Cardiac muscle cell (in vitro differentiated cells and primary cell): Measurements from ENCODE around the gene ZNF444. TPM values are rescaled to one million over a fixed set of nuclear protein-coding genes. Genes with fewer than 3 reads are reported as not detected.

Experiments used
- DNase-seq, 2 donors: peaks; one replicate each; pipeline versions ENCODE4 v3.0.0 to v3.0.0-alpha.2; 2010 to 2017; ENCODE audit warnings: low read depth in 1 of 2, low spot score in 1 of 2
- H3K27ac ChIP-seq: fragments of 200-600 bp; sonication (generic); 2 replicates; pipeline ENCODE4 v1.5.1; 2016
- H3K27me3 ChIP-seq: fragments of 200-600 bp; sonication (generic); 2 replicates; pipeline ENCODE4 v1.6.0; 2016; ENCODE audit warnings: control low read depth
- H3K36me3 ChIP-seq: fragments of 200-600 bp; sonication (generic); 2 replicates; pipeline ENCODE4 v1.5.1; 2016; ENCODE audit warnings: control low read depth
- H3K4me1 ChIP-seq: fragments of 200-600 bp; sonication (generic); 2 replicates; pipeline ENCODE4 v1.8.1; 2017; ENCODE audit warnings: low read depth, mild to moderate bottlenecking, mixed run types
- H3K4me3 ChIP-seq: fragments of 200-600 bp; sonication (generic); 2 replicates; pipeline ENCODE4 v1.5.1; 2016; ENCODE audit warnings: mild to moderate bottlenecking
- H3K9me3 ChIP-seq: fragments of 200-600 bp; sonication (generic); 2 replicates; pipeline ENCODE4 v1.5.1; 2017; ENCODE audit warnings: low read depth, mild to moderate bottlenecking, control low read depth
- CTCF ChIP-seq: IDR thresholded peaks from 2 replicates; pipeline ENCODE4 v1.5.1; 2012; ENCODE audit warnings: low read depth, mild to moderate bottlenecking, low read length
- polyA plus RNA-seq: library from polyadenylated mRNA; unstranded; fragments of >200 nt; fragmentation: Nextera tagmentation; extraction: Ambion mirVana; gene quantifications from 2 replicates; pipeline ENCODE4 v1.2.1, GENCODE V29; 2016
- total RNA-seq: library from RNA; depleted of rRNA; stranded (reverse); fragments of >200 nt; gene quantifications from 2 replicates; pipeline ENCODE4 v1.2.3, GENCODE V29; 2016

The ZNF444 gene
- total and polyA plus RNA-seq, 2 experiments from 2014 or later, result 71.8 to 72.8 TPM

DNA sequence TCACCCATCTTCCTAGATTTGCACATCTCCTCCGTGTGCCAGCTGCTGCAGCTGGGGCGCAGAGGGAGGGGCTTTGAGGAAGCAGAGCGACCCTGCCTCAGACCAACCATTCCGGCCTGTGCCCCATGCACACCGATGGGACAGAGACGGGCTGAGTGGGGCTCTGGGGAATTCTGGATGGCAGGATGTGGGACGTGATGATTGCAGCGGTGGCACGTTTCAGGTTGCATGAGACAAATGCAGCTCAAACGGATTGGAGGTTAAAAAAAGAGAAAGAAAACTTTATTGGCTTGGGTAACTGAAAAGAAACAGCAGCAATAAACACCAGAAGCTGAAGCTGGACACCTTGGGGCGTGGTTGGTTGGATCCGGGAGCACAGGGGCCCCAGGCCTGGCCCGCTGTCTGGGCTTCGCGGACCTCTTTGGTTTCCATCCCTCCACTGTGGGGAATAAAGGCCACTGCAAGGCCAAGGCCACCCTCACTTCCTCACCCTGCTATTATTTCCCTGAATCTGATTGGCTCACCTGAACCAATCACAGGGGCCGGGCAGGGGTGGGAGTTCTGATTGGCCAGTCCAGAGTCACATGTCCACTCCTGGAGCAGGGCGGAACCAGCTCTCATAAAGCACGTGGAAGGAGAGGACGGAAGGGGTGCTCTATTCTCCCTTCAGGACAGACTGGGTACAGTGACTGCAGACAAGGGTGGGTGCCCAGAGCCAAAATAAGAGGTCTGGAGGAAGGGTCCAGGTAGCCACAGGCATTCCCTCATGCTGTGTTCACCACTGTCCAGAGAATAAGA, 13.9 kb upstream of the ZNF444 start:
- H3K27ac ChIP-seq, result no peak overlapping the region
- H3K9me3 ChIP-seq, result no peaks in the 10 kb centered on the region
- no peak for DNase-seq
- peaks cover 17% of the 10 kb centered on the region for H3K4me1 ChIP-seq
- no peaks in the 10 kb centered on the region for H3K27me3 ChIP-seq
- H3K36me3 ChIP-seq, result no peaks in the 10 kb centered on the region
- no peak for TF ChIP-seq CTCF
- H3K4me3 ChIP-seq, result no peak overlapping the region

DNA sequence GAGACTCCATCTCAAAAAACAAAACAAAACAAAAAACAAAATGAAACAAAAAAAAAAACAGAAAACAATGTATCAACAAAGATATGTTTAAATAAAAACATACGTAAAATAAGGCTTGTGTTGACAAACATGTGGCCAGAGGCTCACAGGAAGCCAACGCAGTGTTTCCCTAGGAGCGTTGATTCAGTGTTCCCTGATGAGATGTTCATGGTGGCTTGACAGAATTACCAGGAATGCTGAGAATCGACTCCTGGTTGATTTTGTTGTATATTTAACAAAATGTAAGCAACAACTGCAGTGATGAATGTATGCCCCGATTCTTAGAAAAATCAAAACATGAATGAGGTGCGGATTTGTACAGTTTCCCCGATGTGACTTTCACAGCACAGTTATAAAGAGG, 11.1 kb upstream of the ZNF444 start:
- Histone ChIP-seq H3K4me3 (no peak overlapping the region), H3K27me3 (no peaks in the 10 kb centered on the region), H3K9me3 (no peaks in the 10 kb centered on the region), H3K36me3 (no peaks in the 10 kb centered on the region), H3K27ac (no peak overlapping the region), H3K4me1 (peaks cover 22% of the 10 kb centered on the region)
- TF ChIP-seq CTCF, result no peak
- DNase-seq, result no peak

DNA sequence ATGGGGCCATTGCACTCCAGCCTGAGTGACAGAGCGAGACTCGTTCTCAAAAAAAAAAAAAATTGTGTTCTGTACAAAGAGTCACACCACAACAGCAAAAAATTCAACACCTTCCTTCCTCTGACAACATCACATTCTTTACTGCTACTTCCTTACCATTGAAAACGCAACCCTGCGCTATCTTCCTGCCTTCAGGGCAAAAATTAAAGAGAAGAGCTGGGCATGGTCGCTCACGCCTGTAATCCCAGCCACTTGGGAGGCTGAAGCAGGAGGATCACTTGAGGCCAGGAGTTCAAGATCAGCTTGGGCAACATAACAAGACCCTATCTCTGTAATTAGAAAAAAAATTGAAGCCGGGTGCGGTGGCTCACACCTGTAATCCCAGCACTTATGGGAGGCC, 9.4 kb upstream of the ZNF444 start:
- Histone ChIP-seq H3K4me1 (peaks cover 12% of the 10 kb centered on the region), H3K27ac (peak overlapping the region; percentile 92), H3K27me3 (no peaks in the 10 kb centered on the region), H3K4me3 (no peak overlapping the region), H3K36me3 (no peaks in the 10 kb centered on the region), H3K9me3 (no peaks in the 10 kb centered on the region)
- TF ChIP-seq CTCF, result no peak
- no peak for DNase-seq

DNA sequence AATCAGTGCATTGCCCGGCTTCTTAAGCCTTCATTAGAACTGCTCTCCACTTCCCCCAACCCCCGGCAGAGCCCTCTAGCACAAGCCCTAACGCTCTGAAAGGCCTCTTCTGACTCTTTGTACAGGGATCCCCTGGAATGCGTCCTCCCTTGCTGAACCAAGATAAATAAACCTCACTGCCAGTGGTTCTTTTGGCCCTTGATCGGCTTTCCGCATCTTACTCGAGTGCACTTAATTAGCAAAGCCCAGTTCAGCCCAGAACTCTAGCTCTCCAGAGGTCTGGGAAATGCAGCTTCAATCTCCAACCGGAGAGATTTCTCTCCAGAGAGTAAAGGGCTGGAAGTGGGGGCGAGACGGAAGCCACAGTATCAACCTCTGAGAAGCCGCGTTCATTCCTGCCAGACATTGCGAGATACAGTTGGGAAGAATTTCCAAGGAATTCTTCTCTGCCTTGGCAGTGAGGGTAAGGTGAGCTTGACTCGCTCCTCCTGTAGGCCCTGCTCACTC, 8.7 kb upstream of the ZNF444 start:
- peak; percentile 72 to 86 for DNase-seq
- no peak overlapping the region for H3K4me3 ChIP-seq
- H3K9me3 ChIP-seq, result no peaks in the 10 kb centered on the region
- H3K27me3 ChIP-seq, result no peaks in the 10 kb centered on the region
- no peak for TF ChIP-seq CTCF
- H3K27ac ChIP-seq, result peak overlapping the region; percentile 92
- no peaks in the 10 kb centered on the region for H3K36me3 ChIP-seq
- peaks cover 12% of the 10 kb centered on the region for H3K4me1 ChIP-seq

DNA sequence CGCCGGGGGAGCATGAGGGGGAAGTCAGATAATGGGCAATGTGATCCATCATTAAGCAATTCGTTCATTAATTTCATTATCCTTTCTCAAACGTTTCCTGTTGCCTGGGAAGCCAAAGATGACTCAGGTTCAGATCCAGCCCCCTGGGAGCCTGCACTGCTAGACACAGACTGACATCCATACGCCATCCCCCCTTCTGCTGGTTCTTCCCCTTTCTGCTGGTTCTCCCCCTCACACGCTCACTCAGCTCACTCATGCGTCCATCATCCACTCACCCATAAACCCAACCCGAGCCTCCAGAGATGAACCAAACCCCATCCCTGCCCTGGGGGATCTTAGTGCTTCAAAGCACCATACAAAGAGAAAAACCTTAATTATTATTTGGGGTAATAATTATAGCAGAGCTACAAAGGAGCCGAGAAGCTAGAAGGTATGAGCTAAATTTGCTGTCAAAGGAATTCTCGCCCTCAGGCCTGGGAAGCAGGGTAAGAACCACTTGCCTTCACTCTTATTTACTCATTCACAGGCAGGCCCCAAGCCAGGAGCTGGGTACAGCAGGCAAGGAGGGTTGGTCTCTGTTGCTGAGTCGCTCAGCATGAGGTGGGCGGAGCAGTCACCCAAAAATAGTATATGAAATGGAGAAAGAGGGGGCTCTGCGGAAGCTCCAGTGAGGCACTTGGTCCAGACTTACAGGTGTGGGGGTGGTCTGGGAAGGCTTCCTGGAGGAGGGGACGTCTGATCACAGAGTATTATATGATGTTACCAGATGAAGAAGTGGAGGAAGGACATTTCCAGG, 7.0 kb upstream of the ZNF444 start:
- H3K4me3 ChIP-seq, result no peak overlapping the region
- H3K36me3 ChIP-seq, result no peaks in the 10 kb centered on the region
- H3K9me3 ChIP-seq, result no peaks in the 10 kb centered on the region
- peak overlapping the region; percentile 58 for H3K27ac ChIP-seq
- H3K4me1 ChIP-seq, result peaks cover 12% of the 10 kb centered on the region
- TF ChIP-seq CTCF, result no peak
- no peaks in the 10 kb centered on the region for H3K27me3 ChIP-seq
- peak in 1 of 2 donors; percentile 49 for DNase-seq
